ENCODE results near the gene APOA5. TPM values are rescaled to one million over a fixed set of nuclear protein-coding genes. Genes with fewer than 3 reads are reported as not detected.

Gene APOA5
- total RNA-seq, 1 experiment from 2014 or later = not detected

GRCh38 chr11:116821050-116821918, 29.6 kb upstream of the APOA5 start:
- TF ChIP-seq EZH2phosphoT487 (IDR thresholded peaks at IDR 0.05; ENCODE audit: borderline replicate concordance, low read length) = no peak
- no peak for TF ChIP-seq EZH2 (IDR thresholded peaks at IDR 0.05; ENCODE audit: low read length, unreplicated experiment)
- no peak for TF ChIP-seq CTCF (conservative IDR thresholded peaks at IDR 0.05; ENCODE audit: low read depth, low read length)
- CTCF ChIA-PET = interaction anchor here (0.6 kb wide), 1 partner anchor 9 kb away, joined by 3 read pairs; no protein-coding TSS in a partner anchor
- H3F3A ChIP-seq (ENCODE audit: low read length, unreplicated experiment) = no peaks in the 10 kb centered on the region
- intact Hi-C loops (cut with micrococcal nuclease) = no loop called here
- no peak overlapping the region for H2AFZ ChIP-seq (ENCODE audit: low read length)
- H4K20me1 ChIP-seq (ENCODE audit: low read length) = no peaks in the 10 kb centered on the region
- no peaks in the 10 kb centered on the region for H3K4me1 ChIP-seq (ENCODE audit: insufficient read depth, low read length)
- POLR2A ChIA-PET (ENCODE audit: unreplicated experiment) = interaction anchor here (0.7 kb wide), 1 partner anchor 19 kb away, joined by 6 read pairs; no protein-coding TSS in a partner anchor
- no peaks in the 10 kb centered on the region for H3K36me3 ChIP-seq (ENCODE audit: low read depth, low read length)
- no peak overlapping the region for H3K9ac ChIP-seq (ENCODE audit: low read length)
- DNase-seq = no peak
- no peak for ATAC-seq
- H3K27me3 ChIP-seq (ENCODE audit: low read length) = no peaks in the 10 kb centered on the region
- no peak overlapping the region for H3K4me2 ChIP-seq (ENCODE audit: low read length)
- no TSS peak for BruUV-seq (replicated peaks)
- no peak overlapping the region for H3K4me3 ChIP-seq (ENCODE audit: low read length)
- H3K27ac ChIP-seq (ENCODE audit: low read length) = no peak overlapping the region
- H3K9me3 ChIP-seq (ENCODE audit: low read length) = no peaks in the 10 kb centered on the region
- no peaks in the 10 kb centered on the region for H3K9me2 ChIP-seq (replicated peaks; ENCODE audit: low read length)
- H3K79me2 ChIP-seq (ENCODE audit: low read length) = no peaks in the 10 kb centered on the region

DNA sequence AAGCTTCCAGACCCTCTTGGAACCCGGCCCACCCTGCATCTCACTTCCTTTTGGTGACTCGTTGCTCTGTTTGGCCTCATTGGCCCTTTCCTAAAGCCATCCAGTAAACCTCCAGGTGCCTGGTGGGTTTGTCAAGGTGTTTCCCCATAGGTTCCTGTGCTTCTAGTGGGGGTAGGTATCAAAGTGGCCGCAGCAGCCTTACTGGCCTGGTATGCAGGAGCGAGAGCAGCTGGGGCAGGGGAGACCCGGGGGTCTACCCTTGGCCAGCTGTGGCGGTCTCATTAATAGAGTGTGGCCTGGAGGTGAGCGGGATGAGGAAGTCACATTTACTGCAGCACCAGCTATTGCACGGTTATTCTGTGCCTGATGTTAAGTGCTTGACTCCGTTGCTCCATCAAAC, 27.4 kb upstream of the APOA5 start:
- no TSS peak for BruUV-seq (replicated peaks)
- Histone ChIP-seq H3K36me3 (ENCODE audit: low read depth, low read length) (no peaks in the 10 kb centered on the region), H3K27ac (ENCODE audit: low read length) (no peak overlapping the region), H3K9ac (ENCODE audit: low read length) (no peak overlapping the region), H3K4me1 (ENCODE audit: insufficient read depth, low read length) (no peaks in the 10 kb centered on the region), H3K4me3 (ENCODE audit: low read length) (no peak overlapping the region), H3K4me2 (ENCODE audit: low read length) (no peak overlapping the region), H3F3A (ENCODE audit: low read length, unreplicated experiment) (no peaks in the 10 kb centered on the region), H4K20me1 (ENCODE audit: low read length) (no peaks in the 10 kb centered on the region), H2AFZ (ENCODE audit: low read length) (no peak overlapping the region), H3K27me3 (ENCODE audit: low read length) (no peaks in the 10 kb centered on the region), H3K79me2 (ENCODE audit: low read length) (no peaks in the 10 kb centered on the region), H3K9me3 (ENCODE audit: low read length) (no peaks in the 10 kb centered on the region), H3K9me2 (replicated peaks; ENCODE audit: low read length) (no peaks in the 10 kb centered on the region; the same call in 1 of the 2 replicates)
- ChIA-PET POLR2A (ENCODE audit: unreplicated experiment) (no interaction called here), CTCF (no interaction called here)
- no peak for DNase-seq
- TF ChIP-seq EZH2phosphoT487 (IDR thresholded peaks at IDR 0.05; ENCODE audit: borderline replicate concordance, low read length) (no peak), EZH2 (IDR thresholded peaks at IDR 0.05; ENCODE audit: low read length, unreplicated experiment) (no peak), CTCF (conservative IDR thresholded peaks at IDR 0.05; ENCODE audit: low read depth, low read length) (no peak)
- intact Hi-C loops (cut with micrococcal nuclease) = no loop called here
- no peak for ATAC-seq

DNA sequence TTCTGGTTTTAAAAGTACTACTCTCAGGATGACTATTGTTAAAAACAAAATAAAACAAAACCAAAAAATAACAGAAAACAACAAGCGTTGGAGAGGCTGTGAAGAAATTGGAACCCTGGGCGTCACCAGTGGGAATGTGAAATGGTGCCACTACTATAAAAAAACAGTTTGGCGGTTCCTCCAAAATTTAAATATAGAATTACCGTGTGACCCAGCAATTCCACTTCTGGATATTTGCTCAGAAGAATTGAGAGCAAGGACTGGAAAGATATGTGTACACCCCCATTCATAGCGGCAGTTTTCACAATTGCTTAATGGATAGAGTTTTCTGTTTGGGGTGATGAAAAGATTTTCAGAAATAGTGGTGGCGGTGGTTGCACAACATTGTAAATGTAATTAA, 22.8 kb upstream of the APOA5 start:
- DNase-seq (no peak), ATAC-seq (no peak)
- no peaks in the 10 kb centered on the region for H3K79me2 ChIP-seq (ENCODE audit: low read length)
- H3K4me3 ChIP-seq (ENCODE audit: low read length) = no peak overlapping the region
- no peaks in the 10 kb centered on the region for H4K20me1 ChIP-seq (ENCODE audit: low read length)
- POLR2A ChIA-PET (ENCODE audit: unreplicated experiment) = no interaction called here
- CTCF ChIA-PET = no interaction called here
- no peak overlapping the region for H3K9ac ChIP-seq (ENCODE audit: low read length)
- intact Hi-C loops (cut with micrococcal nuclease) = no loop called here
- H2AFZ ChIP-seq (ENCODE audit: low read length) = no peak overlapping the region
- TF ChIP-seq CTCF (conservative IDR thresholded peaks at IDR 0.05; ENCODE audit: low read depth, low read length) (no peak), EZH2 (IDR thresholded peaks at IDR 0.05; ENCODE audit: low read length, unreplicated experiment) (no peak), EZH2phosphoT487 (IDR thresholded peaks at IDR 0.05; ENCODE audit: borderline replicate concordance, low read length) (no peak)
- no peaks in the 10 kb centered on the region for H3K4me1 ChIP-seq (ENCODE audit: insufficient read depth, low read length)
- no TSS peak for BruUV-seq (replicated peaks)
- no peaks in the 10 kb centered on the region for H3K9me3 ChIP-seq (ENCODE audit: low read length)
- no peaks in the 10 kb centered on the region for H3K27me3 ChIP-seq (ENCODE audit: low read length)
- H3K9me2 ChIP-seq (replicated peaks; ENCODE audit: low read length) = no peaks in the 10 kb centered on the region; the same call in 1 of the 2 replicates
- H3K4me2 ChIP-seq (ENCODE audit: low read length) = no peak overlapping the region
- no peaks in the 10 kb centered on the region for H3K36me3 ChIP-seq (ENCODE audit: low read depth, low read length)
- no peaks in the 10 kb centered on the region for H3F3A ChIP-seq (ENCODE audit: low read length, unreplicated experiment)
- no peak overlapping the region for H3K27ac ChIP-seq (ENCODE audit: low read length)

Measured in PC-3 (cell line).